Trophoblast cell (in vitro differentiated cells and primary cell): ENCODE results near the gene LASP1.

ENCODE experiments used
- DNase-seq, 2 donors: peaks; one replicate each; pipeline ENCODE4 v3.0.0-alpha.2; 2016
- H2AFZ ChIP-seq: 2 replicates; pipeline ENCODE4 v1.6.1; 2013; ENCODE audit warnings: low read length, moderate library complexity, mild to moderate bottlenecking; ENCODE audit not compliant: insufficient read depth, poor library complexity
- H2AK5ac ChIP-seq: 2 replicates; pipeline ENCODE4 v1.6.1; 2013; ENCODE audit warnings: mild to moderate bottlenecking, low read length
- H2BK120ac ChIP-seq: 2 replicates; pipeline ENCODE4 v1.6.1; 2013; ENCODE audit warnings: low read length, mild to moderate bottlenecking, moderate library complexity; ENCODE audit not compliant: insufficient read depth, poor library complexity
- H2BK12ac ChIP-seq: 2 replicates; pipeline ENCODE4 v1.6.1; 2013; ENCODE audit warnings: mild to moderate bottlenecking, low read length, moderate library complexity
- H2BK5ac ChIP-seq: 2 replicates; pipeline ENCODE4 v1.6.1; 2013; ENCODE audit warnings: low read length, low read depth, moderate library complexity, mild to moderate bottlenecking; ENCODE audit not compliant: poor library complexity
- H3K14ac ChIP-seq: 2 replicates; pipeline ENCODE4 v1.6.1; 2013; ENCODE audit warnings: mild to moderate bottlenecking, low read length
- H3K18ac ChIP-seq: 2 replicates; pipeline ENCODE4 v1.6.1; 2013; ENCODE audit warnings: mild to moderate bottlenecking, low read length
- H3K23ac ChIP-seq: 2 replicates; pipeline ENCODE4 v1.6.1; 2013; ENCODE audit warnings: low read length
- H3K27ac ChIP-seq: 2 replicates; pipeline ENCODE4 v1.5.1; 2013; ENCODE audit warnings: low read depth, mild to moderate bottlenecking, inconsistent platforms, low read length, moderate library complexity
- H3K27me3 ChIP-seq: 2 replicates; pipeline ENCODE4 v1.6.1; 2013; ENCODE audit warnings: inconsistent platforms, mild to moderate bottlenecking, low read length, moderate library complexity; ENCODE audit not compliant: insufficient read depth
- H3K36me3 ChIP-seq, 2 experiments: 1 replicate in 1 of 2; 2 replicates in 1 of 2; pipeline ENCODE4 v1.6.1; 2013; ENCODE audit warnings: low read length in 2 of 2, mild to moderate bottlenecking in 2 of 2, moderate library complexity in 1 of 2; ENCODE audit not compliant: insufficient read depth in 2 of 2, control insufficient read depth in 1 of 2
- H3K4ac ChIP-seq: 2 replicates; pipeline ENCODE4 v1.6.1; 2013; ENCODE audit warnings: low read depth, mild to moderate bottlenecking, low read length, moderate library complexity
- H3K4me1 ChIP-seq, 2 experiments: 1 replicate in 1 of 2; 2 replicates in 1 of 2; pipeline ENCODE4 v1.6.1; 2013; ENCODE audit warnings: low read length in 2 of 2, mild to moderate bottlenecking in 2 of 2, moderate library complexity in 1 of 2; ENCODE audit not compliant: insufficient read depth in 2 of 2, control insufficient read depth in 1 of 2
- H3K4me2 ChIP-seq: 2 replicates; pipeline ENCODE4 v1.6.1; 2013; ENCODE audit warnings: inconsistent platforms, mild to moderate bottlenecking, low read length, moderate library complexity
- H3K4me3 ChIP-seq: 2 replicates; pipeline ENCODE4 v1.5.1; 2013; ENCODE audit warnings: mild to moderate bottlenecking, low read depth, low read length, inconsistent platforms
- H3K79me1 ChIP-seq: one replicate; pipeline ENCODE4 v1.6.1; 2013; ENCODE audit warnings: low read length
- H3K79me2 ChIP-seq: 2 replicates; pipeline ENCODE4 v1.6.1; 2013; ENCODE audit warnings: low read length, mild to moderate bottlenecking; ENCODE audit not compliant: control insufficient read depth, insufficient read depth, poor library complexity
- H3K9ac ChIP-seq: 2 replicates; pipeline ENCODE4 v1.6.1; 2013; ENCODE audit warnings: mild to moderate bottlenecking, low read length
- H3K9me3 ChIP-seq: 2 replicates; pipeline ENCODE4 v1.6.1; 2013; ENCODE audit warnings: low read depth, mild to moderate bottlenecking, control low read depth, inconsistent platforms, low read length; ENCODE audit not compliant: insufficient read depth
- H4K12ac ChIP-seq: 2 replicates; pipeline ENCODE4 v1.6.1; 2013; ENCODE audit warnings: low read depth, mild to moderate bottlenecking, low read length, moderate library complexity
- H4K8ac ChIP-seq: 2 replicates; pipeline ENCODE4 v1.6.1; 2013; ENCODE audit warnings: low read depth, mild to moderate bottlenecking, low read length, moderate library complexity
- H4K91ac ChIP-seq: one replicate; pipeline ENCODE4 v1.6.1; 2013; ENCODE audit warnings: low read depth, mild to moderate bottlenecking, low read length, moderate library complexity
- WGBS: extraction: QIAGEN DNeasy Blood & Tissue Kit; methylation state at CpG from one replicate; pipeline ENCODE4 v1.1.7; 2013; ENCODE audit warnings: missing lambda C conversion rate; ENCODE audit not compliant: insufficient read length, insufficient coverage; ENCODE audit errors: extremely low coverage; 5-methylcytosine and 5-hydroxymethylcytosine counted together

Gene LASP1

DNA sequence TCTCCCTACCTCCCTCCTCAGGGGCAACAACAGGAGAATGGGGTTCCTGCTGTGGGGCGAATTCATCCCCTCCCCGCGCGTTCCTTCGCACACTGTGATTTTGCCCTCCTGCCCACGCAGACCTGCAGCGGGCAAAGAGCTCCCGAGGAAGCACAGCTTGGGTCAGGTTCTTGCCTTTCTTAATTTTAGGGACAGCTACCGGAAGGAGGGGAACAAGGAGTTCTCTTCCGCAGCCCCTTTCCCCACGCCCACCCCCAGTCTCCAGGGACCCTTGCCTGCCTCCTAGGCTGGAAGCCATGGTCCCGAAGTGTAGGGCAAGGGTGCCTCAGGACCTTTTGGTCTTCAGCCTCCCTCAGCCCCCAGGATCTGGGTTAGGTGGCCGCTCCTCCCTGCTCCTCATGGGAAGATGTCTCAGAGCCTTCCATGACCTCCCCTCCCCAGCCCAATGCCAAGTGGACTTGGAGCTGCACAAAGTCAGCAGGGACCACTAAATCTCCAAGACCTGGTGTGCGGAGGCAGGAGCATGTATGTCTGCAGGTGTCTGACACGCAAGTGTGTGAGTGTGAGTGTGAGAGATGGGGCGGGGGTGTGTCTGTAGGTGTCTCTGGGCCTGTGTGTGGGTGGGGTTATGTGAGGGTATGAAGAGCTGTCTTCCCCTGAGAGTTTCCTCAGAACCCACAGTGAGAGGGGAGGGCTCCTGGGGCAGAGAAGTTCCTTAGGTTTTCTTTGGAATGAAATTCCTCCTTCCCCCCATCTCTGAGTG lies 49.6 kb downstream of the LASP1 start:
- H3K79me1 ChIP-seq, result no peaks in the 10 kb centered on the region
- H3K27ac ChIP-seq, result no peak overlapping the region
- peaks cover 5 to 6% of the 10 kb centered on the region in 2 experiments for H3K4me1 ChIP-seq
- H3K36me3 ChIP-seq, result peaks cover 55 to 58% of the 10 kb centered on the region in 2 experiments
- H2BK5ac ChIP-seq, result no peak overlapping the region
- no peak overlapping the region for H3K4me3 ChIP-seq
- no CpG with 5 or more reads among the region's 16 CpGs for WGBS
- peaks cover 3% of the 10 kb centered on the region for H3K9me3 ChIP-seq
- no peaks in the 10 kb centered on the region for H3K79me2 ChIP-seq
- H2AFZ ChIP-seq, result no peak overlapping the region
- H3K14ac ChIP-seq, result no peak overlapping the region
- no peak overlapping the region for H3K18ac ChIP-seq
- no peak overlapping the region for H3K9ac ChIP-seq
- no peak overlapping the region for H4K8ac ChIP-seq
- H2BK12ac ChIP-seq, result no peak overlapping the region
- no peak overlapping the region for H2BK120ac ChIP-seq
- H4K91ac ChIP-seq, result no peak overlapping the region
- no peak for DNase-seq
- no peak overlapping the region for H2AK5ac ChIP-seq
- no peak overlapping the region for H3K4me2 ChIP-seq
- no peak overlapping the region for H3K23ac ChIP-seq
- no peak overlapping the region for H3K4ac ChIP-seq
- peak overlapping the region; percentile 14 for H4K12ac ChIP-seq
- H3K27me3 ChIP-seq, result no peaks in the 10 kb centered on the region

DNA sequence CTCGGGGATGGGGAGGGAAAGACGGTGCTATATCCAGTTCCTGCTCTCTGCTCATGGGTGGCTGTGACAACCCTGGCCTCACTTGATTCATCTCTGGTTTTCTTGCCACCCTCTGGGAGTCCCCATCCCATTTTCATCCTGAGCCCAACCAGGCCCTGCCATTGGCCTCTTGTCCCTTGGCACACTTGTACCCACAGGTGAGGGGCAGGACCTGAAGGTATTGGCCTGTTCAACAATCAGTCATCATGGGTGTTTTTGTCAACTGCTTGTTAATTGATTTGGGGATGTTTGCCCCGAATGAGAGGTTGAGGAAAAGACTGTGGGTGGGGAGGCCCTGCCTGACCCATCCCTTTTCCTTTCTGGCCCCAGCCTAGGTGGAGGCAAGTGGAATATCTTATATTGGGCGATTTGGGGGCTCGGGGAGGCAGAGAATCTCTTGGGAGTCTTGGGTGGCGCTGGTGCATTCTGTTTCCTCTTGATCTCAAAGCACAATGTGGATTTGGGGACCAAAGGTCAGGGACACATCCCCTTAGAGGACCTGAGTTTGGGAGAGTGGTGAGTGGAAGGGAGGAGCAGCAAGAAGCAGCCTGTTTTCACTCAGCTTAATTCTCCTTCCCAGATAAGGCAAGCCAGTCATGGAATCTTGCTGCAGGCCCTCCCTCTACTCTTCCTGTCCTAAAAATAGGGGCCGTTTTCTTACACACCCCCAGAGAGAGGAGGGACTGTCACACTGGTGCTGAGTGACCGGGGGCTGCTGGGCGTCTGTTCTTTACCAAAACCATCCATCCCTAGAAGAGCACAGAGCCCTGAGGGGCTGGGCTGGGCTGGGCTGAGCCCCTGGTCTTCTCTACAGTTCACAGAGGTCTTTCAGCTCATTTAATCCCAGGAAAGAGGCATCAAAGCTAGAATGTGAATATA lies 50.8 kb downstream of the LASP1 start:
- H2AK5ac ChIP-seq, result no peak overlapping the region
- DNase-seq, result no peak
- H3K27ac ChIP-seq, result no peak overlapping the region
- H2BK5ac ChIP-seq, result no peak overlapping the region
- no peak overlapping the region for H4K91ac ChIP-seq
- H3K79me2 ChIP-seq, result no peaks in the 10 kb centered on the region
- H3K79me1 ChIP-seq, result no peaks in the 10 kb centered on the region
- H2BK12ac ChIP-seq, result no peak overlapping the region
- peaks cover 3% of the 10 kb centered on the region for H3K9me3 ChIP-seq
- H3K14ac ChIP-seq, result no peak overlapping the region
- no peak overlapping the region for H4K12ac ChIP-seq
- no peaks in the 10 kb centered on the region for H3K4me1 ChIP-seq
- no peak overlapping the region for H3K4me2 ChIP-seq
- no peak overlapping the region for H3K4me3 ChIP-seq
- H3K9ac ChIP-seq, result no peak overlapping the region
- peaks cover 43 to 47% of the 10 kb centered on the region in 2 experiments for H3K36me3 ChIP-seq
- H3K27me3 ChIP-seq, result no peaks in the 10 kb centered on the region
- no peak overlapping the region for H3K23ac ChIP-seq
- H4K8ac ChIP-seq, result no peak overlapping the region
- no peak overlapping the region for H3K18ac ChIP-seq
- H2BK120ac ChIP-seq, result no peak overlapping the region
- no peak overlapping the region for H2AFZ ChIP-seq
- WGBS, result no CpG with 5 or more reads among the region's 9 CpGs
- no peak overlapping the region for H3K4ac ChIP-seq

DNA sequence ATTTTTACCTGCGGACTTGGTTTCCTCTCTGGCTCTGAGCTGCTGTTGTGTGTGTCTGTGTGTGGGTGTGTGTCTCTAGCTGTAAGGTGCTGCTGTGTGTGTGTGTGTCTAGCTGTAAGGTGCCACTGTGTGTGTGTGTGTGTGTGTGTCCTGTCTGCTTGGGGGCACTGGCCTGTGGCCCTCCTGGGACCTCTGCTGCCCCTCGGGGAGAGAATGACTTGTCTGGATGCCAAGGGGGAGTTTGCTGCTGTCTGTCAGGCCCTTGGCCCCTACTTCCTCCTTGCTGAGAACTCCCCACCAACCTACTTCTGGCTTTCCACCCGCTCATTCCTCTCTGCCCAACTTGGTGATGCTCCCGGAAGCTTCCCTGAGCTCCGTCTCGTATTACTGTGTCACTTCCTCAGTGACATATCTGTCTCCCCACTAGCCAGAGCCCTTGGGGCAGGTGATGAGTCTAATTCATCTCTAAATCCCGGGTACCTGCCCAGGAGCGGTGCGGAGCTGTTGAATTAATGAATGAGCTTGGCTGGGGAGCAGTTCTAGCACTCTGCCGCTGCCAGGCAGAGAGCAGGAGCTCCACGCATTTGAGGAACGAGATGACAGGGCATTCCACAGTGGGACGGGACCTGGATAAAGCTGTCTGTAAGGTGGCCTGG lies 52.0 kb downstream of the LASP1 start:
- H3K9ac ChIP-seq, result no peak overlapping the region
- H3K14ac ChIP-seq, result no peak overlapping the region
- no peak overlapping the region for H3K4me2 ChIP-seq
- no peak overlapping the region for H3K18ac ChIP-seq
- H3K4me3 ChIP-seq, result no peak overlapping the region
- H3K79me2 ChIP-seq, result no peaks in the 10 kb centered on the region
- no peak overlapping the region for H2BK120ac ChIP-seq
- no peak overlapping the region for H2AFZ ChIP-seq
- H3K23ac ChIP-seq, result no peak overlapping the region
- no peak overlapping the region for H2BK12ac ChIP-seq
- H4K12ac ChIP-seq, result no peak overlapping the region
- H3K27me3 ChIP-seq, result no peaks in the 10 kb centered on the region
- no peaks in the 10 kb centered on the region for H3K4me1 ChIP-seq
- H3K27ac ChIP-seq, result no peak overlapping the region
- WGBS, result no CpG with 5 or more reads among the region's 13 CpGs
- no peak overlapping the region for H4K91ac ChIP-seq
- no peak overlapping the region for H2BK5ac ChIP-seq
- H3K36me3 ChIP-seq, result peaks cover 34 to 37% of the 10 kb centered on the region in 2 experiments
- H3K4ac ChIP-seq, result no peak overlapping the region
- peaks cover 3% of the 10 kb centered on the region for H3K9me3 ChIP-seq
- no peaks in the 10 kb centered on the region for H3K79me1 ChIP-seq
- DNase-seq, result no peak
- H4K8ac ChIP-seq, result no peak overlapping the region
- no peak overlapping the region for H2AK5ac ChIP-seq

DNA sequence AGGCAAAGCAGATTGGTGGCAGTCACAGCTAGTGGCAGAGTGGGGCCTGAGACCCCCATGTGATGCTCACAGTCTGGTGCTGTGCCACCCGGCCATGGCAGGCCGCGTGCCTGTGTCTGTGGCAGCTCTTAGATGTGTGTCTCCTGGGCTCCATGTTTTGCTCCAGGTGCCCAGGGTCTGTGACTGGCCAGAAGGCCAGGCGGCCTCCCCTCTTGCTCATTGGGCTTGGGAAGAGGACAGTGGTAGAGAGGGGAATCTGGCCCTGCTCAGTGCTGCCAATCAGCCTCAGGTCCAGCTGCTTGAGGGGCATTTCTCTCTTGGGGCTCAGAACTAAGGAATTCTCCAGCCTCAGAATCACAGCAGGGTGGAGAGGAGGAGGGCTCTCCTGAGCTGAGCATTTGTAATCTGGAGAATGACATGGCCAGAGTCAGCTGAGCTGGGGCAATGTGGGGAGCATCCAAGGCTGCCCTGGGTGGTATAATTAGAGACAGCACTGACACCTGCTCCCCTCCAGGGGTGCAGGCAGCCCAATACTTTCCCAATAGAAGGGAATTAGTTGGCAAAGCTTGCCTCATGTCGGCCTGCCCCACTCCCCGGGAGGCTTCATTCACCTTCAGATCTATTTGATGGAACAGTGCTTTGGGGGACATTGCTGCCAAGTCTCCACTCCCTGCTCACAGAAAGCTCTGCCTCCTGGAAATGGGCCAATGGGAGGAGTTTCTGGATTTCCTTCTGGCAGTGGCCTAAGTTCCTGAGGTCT lies 52.9 kb downstream of the LASP1 start:
- H3K14ac ChIP-seq, result no peak overlapping the region
- no peak overlapping the region for H3K9ac ChIP-seq
- peaks cover 30 to 32% of the 10 kb centered on the region in 2 experiments for H3K36me3 ChIP-seq
- H3K4me1 ChIP-seq, result no peaks in the 10 kb centered on the region
- H3K18ac ChIP-seq, result no peak overlapping the region
- no peak overlapping the region for H3K27ac ChIP-seq
- H4K91ac ChIP-seq, result no peak overlapping the region
- no CpG with 5 or more reads among the region's 6 CpGs for WGBS
- no peak for DNase-seq
- no peak overlapping the region for H3K23ac ChIP-seq
- no peak overlapping the region for H2AFZ ChIP-seq
- no peak overlapping the region for H2BK5ac ChIP-seq
- H3K9me3 ChIP-seq, result peaks cover 3% of the 10 kb centered on the region
- H2BK120ac ChIP-seq, result no peak overlapping the region
- H3K79me2 ChIP-seq, result no peaks in the 10 kb centered on the region
- no peak overlapping the region for H4K12ac ChIP-seq
- H3K4me2 ChIP-seq, result no peak overlapping the region
- no peak overlapping the region for H2BK12ac ChIP-seq
- no peaks in the 10 kb centered on the region for H3K79me1 ChIP-seq
- no peak overlapping the region for H4K8ac ChIP-seq
- no peak overlapping the region for H3K4me3 ChIP-seq
- H3K27me3 ChIP-seq, result no peaks in the 10 kb centered on the region
- no peak overlapping the region for H3K4ac ChIP-seq
- H2AK5ac ChIP-seq, result no peak overlapping the region
